HG02623 (cell line): Measurements from ENCODE around the gene DDX43.
A peak's percentile ranks its signal among the peaks of the same experiment; 100 is the strongest.
"Not testable (repeated sequence)": the region's sequence is repeated elsewhere in the genome, so short reads cannot be mapped to it uniquely, and the experiment has no call there.

Source experiments
- ATAC-seq: cut with Tn5 transposase; IDR thresholded peaks from one replicate; pipeline ENCODE4 v1.9.1; 2021; ENCODE audit warnings: moderate library complexity; ENCODE audit not compliant: unreplicated experiment

The DDX43 gene

DNA sequence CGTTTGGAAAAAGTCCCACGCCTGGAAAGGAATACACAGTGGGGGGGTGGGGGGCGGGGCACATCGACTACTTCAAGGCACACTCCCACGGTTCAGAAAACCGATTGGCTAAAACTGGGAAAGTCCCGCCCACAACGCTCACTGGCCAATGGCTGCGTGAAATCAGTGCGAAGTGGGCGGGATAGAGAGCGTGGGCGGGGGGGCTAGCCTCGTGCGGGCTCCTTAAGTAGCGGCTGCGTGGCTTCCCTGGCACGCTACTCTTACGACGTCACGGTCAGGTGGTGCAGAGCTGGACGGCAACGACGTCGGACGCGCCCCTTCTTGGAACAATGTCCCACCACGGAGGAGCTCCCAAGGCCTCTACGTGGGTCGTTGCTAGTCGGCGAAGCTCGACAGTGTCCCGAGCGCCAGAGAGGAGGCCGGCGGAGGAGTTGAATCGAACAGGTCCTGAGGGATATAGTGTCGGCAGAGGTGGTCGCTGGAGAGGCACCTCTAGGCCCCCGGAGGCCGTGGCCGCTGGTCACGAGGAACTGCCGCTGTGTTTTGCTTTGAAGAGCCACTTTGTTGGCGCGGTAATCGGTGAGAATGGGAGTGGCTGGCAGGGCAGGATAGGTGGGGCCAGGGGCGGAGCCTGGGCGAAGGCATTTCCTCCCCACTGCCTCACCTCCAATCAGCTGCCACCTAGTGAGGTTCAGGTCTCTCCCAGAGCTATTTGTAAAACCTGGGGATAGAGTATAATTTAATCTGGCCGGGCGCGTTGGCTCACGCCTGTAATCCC, at the start of gene DDX43:
DDX43 (plus strand) TSS at position 252 of the 778 bp plus-strand sequence; CDS start at position 330, 78 bp downstream.
- ATAC-seq: peak; percentile 43

DNA sequence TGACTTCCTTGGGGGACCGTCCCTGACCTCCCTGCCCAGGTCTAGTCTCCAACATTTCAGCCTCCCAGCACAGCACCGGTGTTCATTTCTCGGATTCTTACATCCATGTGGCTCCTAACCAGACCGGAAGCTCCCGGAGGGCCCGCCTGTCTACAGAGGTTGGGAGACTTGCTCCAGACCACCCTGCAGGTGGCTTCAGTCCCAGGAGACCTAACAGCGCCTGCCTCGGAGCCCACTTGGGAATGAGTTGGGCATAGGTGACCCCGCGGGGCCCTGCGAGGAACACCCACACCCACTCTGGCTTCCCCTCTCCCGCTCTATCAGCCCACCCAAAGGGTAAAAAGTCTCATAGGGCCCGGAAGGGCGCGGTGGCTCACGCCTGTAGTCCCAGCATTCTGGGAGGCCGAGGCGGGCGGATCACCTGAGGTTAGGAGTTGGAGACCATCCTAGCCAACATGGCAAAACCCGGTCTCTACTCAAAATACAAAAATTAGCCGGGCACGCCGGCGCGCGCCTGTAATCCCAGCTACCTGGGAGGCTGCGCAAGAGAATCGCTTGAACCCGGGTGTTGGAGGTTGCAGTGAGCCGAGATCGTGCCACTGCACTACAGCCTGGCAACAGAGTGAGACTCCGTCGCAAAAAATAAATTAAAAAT, 46.0 kb upstream of the DDX43 start:
- ATAC-seq: no peak

DNA sequence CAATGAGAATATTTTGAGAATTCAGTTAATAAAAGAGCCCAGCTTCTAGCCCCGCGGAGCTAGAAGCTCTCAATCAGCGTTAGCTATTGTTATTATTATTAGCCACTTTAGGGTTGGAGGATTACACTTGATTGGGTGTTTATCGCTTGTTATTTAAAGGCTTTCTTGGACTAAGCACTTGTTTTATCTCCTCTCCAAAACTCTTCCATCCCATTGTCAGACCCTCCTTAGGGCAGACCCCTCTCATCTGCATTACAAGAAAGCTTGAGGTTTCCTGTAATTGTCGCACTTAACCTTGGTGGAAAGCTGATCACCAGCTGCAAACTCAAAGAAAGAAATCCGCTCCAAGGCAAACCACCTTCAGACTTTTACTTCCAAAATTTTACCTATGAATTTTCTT, 45.3 kb upstream of the DDX43 start:
- ATAC-seq: no peak

DNA sequence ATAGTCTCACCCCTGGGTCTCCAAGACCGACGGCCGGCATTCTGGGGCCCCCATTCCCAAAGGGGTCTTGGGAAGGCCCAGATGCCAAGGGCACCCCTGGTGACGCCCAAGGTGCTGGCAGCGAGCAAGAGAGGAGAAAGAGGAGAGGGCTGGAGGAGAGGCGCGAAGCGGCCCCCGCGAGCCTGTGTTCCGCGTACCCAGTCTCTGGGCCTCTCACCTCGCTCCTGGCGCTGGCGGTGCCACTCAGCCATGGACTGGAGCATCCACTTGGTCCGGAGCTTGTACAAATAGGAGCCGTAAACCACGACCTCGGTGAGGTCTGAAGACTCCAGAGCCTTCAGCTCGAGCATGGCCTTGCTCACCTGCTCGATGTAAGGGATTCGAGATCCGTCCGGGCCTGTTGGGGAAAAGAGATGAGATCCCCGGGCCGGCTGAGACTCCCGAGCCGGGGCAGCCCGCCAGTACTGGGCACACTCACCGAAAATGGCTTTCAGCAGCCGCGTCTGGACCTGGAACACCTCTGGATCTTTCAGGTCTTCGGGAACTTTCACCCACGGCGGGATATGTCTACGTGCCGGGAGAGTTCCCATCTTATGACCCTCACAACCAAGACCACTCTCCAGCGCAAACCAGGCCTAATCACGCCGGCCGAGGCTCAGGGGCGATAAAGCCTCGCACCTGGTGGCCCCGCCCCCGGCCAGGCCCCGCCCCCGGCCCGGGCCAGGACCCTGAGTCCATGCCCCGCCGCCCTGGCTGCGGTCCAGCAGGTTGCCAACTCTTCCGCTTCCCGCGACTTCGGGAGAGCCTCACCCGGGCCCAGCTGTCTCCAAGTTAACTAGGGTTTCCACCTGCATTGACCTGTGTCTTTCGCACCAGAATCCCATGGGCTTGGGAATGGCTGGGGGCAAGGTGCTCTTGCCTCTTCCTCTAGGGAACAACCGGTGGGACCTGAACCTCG, 40.7 kb upstream of the DDX43 start, which contains the start of gene DPPA5:
DPPA5 (minus strand) TSS at position 641 of the 958 bp plus-strand sequence; CDS start at position 590, 51 bp downstream.
- no peak for ATAC-seq

DNA sequence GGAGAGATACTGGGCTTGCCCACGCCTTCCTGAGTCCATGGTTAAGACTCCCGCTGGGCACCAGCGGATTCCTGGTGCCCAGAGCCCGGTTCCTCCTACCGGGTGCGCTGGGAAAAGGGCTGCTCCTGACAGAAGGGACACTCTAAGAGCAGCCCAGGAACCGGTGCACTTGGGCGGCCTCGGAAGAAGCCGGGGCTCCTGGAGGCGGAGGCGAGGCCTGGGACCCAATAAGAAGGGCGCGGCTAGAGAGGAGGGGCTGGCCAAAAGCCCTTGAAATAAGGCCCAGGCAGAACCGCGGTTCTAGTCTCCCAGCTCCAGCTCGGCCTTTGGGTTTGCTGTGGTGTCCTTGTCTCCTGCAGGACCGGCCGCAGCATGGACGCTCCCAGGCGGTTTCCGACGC, 32.3 kb upstream of the DDX43 start, which contains the start of gene KHDC3L:
KHDC3L (plus strand) TSS at position 301 of the 400 bp plus-strand sequence; CDS start at position 373, 72 bp downstream.
- ATAC-seq: no peak

DNA sequence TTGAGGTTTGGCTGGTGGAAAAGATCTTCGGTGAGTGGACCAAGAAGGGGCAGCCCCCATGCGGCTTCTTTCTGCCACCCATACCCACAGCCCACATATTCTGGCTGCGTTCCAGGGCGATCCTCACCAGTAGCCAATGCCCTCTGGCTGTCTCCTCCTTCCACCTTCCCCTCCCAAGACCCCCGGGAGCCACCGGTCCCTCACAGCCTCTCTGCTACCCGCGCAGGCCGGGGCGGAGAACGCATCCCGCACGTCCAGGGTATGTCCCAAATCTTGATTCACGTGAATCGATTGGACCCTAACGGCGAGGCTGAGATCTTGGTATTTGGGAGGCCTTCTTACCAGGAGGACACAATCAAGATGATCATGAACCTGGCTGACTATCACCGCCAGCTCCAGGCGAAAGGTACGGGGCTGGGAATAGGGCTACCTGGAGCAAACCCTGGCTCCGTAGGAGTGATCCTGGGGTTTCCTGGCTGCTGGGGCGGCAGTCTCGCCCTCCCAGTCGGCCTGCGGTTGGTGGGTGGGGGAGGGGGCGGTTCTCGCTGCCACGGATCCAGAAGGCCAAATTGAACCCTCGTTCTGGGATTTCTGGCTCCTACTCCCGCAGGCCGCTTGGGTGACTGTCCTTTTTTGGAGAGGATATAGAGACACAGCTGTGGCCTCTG, 31.6 kb upstream of the DDX43 start:
- no peak for ATAC-seq

DNA sequence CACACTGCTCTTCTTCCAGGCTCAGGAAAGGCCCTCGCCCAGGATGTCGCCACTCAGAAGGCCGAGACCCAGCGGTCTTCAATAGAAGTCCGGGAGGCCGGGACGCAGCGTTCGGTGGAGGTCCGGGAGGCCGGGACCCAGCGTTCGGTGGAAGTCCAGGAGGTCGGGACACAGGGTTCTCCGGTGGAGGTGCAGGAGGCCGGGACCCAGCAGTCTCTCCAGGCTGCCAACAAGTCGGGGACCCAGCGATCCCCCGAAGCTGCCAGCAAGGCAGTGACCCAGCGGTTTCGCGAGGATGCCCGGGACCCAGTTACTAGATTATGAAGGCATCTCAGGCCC, 31.1 kb upstream of the DDX43 start:
- no peak for ATAC-seq

DNA sequence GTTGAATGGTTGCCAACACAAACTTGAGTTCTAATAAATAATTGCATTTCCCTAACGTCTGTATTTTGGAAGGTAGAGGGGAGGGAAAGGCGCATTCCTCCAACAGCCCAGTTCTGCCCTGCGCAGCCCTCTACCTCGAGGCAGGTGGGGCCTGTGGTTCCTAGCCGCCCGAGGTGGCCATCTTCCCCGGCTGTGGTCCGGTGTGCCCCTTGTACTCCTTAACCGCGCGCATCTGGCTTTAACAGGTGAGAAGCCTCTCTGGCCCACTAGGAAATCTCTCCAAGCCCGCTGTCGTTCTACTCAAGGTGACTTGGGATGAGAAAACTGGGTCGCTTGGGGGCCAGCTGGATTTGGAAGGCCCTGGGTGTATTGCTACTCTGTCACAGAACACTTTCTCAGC, 30.5 kb upstream of the DDX43 start:
- no peak for ATAC-seq

DNA sequence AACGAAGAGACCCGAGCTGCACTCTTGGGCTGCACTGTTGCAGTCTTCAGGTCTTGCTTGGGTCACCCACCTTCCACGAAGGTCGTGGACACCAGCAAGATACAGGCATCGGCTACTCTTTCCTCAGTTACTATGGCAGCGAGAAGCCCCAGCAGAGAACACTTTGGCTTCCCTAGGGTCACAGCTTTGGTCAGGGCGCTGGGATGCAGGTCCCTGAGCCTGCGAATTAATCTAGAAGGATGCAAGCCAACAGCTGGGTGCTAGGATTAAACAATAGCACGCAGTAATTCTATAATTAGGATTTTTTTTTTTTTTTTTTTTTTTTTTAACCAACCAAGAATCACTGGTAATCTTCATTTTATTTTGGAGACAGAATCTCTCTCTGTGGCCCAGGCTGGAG, 30.1 kb upstream of the DDX43 start:
- ATAC-seq: no peak

DNA sequence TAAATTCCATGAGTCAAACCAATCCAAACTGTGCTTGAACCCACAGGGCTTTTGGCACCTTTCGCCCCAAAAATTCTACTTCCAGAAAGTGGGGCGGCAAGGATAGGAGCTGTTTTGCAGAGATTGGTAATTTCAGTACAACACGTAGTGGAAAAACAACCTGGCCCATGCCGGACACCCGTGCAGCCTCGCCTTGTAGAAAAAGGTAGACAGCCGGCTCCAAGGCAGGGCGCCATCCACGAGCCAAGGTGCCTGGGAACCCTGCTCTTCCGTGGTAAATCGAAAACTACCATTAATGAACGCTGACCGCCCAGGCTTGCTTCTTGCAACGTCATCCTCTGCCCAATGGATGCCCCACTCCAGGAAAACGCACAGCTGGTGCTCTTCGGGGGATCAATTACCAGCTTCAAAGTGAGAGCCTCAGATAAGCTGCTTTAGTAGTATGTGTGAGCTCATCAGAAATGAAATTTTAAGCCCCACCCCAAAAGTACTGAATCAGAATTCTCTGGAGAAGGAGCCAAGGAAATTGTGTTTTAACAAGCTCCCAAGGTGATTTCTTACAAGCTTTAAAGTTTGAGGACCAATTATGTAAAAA, 26.8 kb upstream of the DDX43 start:
- ATAC-seq: no peak

DNA sequence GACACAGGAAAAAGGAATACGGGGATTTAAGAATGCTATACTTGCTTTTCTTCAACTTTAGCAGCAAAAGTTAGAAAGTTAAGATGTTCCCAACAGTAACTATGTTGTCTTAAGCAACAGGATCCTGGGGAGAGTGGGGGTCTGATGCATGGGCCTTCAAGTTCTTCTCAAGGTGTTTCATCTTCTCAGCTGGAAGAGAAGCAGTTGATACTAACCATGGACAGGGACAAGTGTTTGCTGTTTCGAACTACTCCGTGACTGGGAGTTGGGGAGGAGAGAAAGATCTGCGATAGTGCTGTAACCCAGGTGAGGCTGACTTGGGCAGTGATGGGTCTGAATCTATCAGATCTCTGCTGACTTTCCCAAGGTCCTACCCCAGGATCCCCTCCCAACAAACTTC, 26.0 kb upstream of the DDX43 start:
- no peak for ATAC-seq

DNA sequence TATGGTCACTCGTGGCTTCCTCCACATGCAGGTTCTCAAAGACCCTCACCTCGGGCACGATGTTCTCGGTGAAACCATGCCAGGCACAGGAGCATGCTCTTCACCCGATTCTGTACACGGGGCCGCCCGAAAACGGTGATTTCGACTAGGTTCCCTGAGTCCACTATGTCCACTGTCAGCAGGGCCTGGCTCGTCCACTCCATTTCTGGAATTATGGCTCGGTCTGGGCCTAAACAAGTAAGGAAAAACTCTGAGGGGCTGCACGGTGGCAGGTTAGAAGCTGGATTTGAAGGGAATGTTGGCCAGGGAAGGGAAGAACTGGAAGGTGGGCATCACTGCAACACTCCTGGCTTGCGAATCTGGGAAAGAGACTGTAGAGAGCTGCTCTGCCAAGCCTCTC, 25.5 kb upstream of the DDX43 start:
- no peak for ATAC-seq

DNA sequence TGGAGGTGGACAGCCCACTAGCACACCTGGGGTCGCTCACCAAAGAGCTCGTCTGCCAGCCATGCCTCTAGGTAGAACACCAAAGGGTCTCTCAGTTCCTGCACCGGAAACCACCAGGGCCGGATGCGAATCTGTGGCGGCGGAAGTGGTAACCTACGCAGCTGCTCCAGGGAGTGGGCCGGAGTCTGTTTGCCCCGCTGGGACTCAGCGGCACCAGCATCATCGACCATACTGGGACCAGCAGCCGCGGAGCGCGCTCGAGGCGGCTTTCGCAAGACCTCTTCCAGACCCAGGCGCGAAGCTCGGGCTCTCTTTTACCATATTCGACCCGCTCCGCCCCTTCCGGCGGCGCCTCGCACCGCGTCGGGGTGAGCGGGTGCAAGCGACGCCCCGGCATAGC, 25.1 kb upstream of the DDX43 start, which contains the start of gene OOEP:
OOEP (minus strand) TSS at position 335 of the 400 bp plus-strand sequence; CDS start at position 230, 105 bp downstream.
- ATAC-seq: no peak

DNA sequence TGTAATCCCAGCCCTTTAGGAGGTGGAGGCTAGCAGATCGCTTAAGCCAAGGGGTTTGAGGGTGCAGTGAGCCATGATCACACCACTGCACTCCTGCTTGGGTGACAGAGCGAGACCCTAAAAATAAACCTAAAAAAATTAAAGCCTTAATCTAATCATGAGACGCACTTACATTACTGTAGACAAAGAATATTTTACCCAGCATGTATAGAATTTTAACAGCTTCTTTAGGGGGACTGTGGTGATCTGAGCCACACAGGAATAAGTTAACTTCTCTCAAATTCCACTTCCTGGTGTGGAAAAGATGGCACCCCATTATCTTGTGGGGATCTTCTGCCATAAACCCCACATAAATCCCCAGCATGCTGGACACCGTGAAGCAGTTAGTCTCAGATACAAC, 22.6 kb upstream of the DDX43 start:
- no peak for ATAC-seq

DNA sequence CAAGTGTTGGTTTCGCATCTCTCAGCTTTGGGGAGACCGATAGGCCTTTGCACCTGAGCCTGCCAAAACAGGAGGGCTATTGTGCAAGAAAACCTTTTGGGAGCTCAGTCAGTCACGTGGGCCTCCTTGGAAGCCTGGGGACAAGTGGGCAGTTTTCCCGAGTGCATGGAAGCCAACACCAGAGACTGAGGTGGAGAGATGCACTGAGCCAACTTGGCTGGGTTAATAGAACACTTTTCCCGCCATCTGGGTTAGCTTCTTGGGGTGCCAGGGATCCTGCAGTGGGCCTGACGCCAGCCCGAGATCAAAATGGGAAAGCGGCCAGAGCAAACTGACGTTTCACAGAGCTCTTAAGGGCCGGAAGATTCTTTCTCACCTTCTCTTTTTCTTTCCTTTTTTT, 22.1 kb upstream of the DDX43 start:
- no peak for ATAC-seq

DNA sequence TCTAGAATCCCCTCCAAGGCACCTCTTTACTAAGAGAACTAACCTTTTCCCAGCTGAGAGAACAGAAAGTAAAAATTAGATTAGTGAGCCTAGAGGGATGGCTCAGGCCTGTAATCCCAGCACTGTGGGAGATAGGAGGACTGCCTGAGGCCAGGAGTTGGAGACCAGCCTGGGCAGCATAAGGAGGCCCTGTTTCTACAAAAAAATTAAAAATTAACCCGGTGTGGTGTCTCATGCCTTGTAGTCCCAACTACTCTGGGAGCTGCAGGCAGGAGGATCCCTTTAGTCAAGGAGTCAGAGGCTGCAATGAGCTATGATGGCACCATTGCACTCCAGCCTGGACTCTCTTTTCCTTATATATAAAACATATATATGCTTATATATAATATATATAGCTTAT, 19.4 kb upstream of the DDX43 start:
- ATAC-seq: no peak

DNA sequence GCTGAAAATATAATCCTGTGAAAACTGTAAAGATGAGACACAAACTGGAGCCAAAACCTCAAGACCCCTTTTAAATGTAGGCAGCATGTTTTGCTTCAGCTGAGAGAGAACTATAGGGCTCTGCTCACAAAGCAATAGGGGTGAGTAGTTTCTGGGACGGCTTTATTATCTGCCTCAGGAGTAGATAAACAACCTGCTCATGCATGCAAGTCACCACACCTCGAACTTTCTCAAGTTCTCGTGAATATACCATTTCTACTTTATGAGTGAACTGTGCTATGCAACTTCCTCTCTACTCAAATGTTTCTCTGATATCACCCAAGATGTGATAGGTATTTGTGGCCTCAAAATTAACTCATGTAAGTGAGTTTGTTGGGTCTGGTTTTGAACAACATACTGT, 17.4 kb upstream of the DDX43 start:
- ATAC-seq: no peak

DNA sequence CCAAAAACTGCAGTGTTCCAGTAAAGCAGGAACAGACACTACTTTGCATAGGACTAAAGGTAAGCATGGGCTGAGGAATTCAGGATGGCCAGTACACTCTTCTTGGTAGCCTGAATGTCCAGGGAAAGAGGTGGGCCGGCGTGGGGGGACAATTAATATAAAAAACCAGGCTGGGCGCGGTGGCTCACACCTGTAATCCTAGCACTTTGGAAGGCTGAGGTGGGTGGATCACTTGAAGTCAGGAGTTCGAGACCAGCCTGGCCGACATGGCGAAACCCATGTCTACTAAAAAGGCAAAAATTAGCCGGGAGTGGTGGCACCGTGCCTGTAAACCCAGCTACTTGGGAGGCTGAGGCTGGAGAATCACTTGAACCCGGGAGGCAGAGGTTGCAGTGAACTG, 13.1 kb upstream of the DDX43 start:
- ATAC-seq: not testable (repeated sequence)

DNA sequence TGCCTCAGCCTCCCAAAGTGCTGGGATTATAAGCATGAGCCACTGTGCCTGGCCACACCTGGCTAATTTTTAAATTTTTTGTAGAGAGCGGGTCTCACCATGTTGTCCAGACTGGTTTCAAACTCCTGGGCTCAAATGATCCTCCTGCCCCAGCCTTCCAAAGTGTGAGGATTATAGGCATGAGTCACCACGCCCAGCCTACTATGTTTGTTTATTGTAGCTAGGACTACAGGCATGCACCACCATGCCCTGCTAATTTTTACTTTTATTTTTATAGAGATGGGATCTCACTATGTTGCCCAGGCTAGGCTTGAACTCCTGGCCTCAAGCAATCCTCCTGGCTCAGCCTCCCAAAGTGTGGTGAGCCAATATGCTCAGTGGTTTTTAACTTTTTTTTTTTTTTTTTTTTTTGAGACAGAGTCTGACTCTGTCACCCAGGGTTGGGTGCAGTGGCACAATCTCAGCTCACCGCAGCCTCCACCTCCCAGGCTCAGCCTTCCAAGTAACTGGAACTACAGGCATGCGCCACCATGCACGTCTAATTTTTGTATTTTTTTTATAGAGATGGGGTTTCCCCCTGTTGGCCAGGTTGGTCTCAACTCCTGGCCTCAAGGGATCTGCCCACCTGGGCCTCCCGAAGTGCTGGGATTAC, 12.0 kb upstream of the DDX43 start:
- no peak for ATAC-seq

DNA sequence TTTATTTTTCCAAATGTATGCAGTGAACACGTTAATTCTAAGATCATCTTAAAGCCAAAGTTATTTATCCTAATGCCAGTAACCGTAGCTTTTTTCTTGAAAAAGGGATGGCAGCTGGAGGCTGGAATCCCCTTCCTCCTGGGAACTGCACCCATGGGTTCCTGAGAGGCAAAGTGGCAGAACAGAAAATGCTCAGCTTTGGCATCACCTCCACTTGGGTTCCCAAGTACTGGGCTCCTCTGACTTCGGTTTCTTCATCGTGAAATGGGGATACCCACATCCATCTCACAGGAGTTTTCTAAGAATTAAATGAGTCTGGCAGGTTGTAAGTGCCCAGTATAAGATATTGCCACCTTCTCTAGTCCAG, 6.2 kb upstream of the DDX43 start:
- peak; percentile 21 for ATAC-seq
